Naive thymus-derived CD4-positive, alpha-beta T cell (primary cell): Measurements from ENCODE around the gene SLC2A4. TPM values are rescaled to one million over a fixed set of nuclear protein-coding genes. Genes with fewer than 3 reads are reported as not detected.
A peak's percentile ranks its signal among the peaks of the same experiment; 100 is the strongest.

ENCODE experiments used
- ATAC-seq: fragments of 150-1000 bp; cut with Tn5 transposase; 2 replicates; pipeline ENCODE4 v1.10.0; 2021; ENCODE audit warnings: mild to moderate bottlenecking, moderate library complexity
- CTCF ChIA-PET: fragments of 350-600 bp; sonication (Branson Sonifier 250); formaldehyde crosslinking; loops from one replicate; lab custom pipeline; 2021; ENCODE audit warnings: antibody characterized with exemption; lab: Charles Lee
- POLR2A ChIA-PET: fragments of 350-600 bp; sonication (Branson Sonifier 250); formaldehyde crosslinking; loops from one replicate; lab custom pipeline; 2021; ENCODE audit warnings: antibody characterized with exemption, inconsistent platforms; lab: Charles Lee
- DNase-seq, 9 donors: peaks; one replicate each; pipeline versions ENCODE4 v3.0.0 to v3.0.0-alpha.2; 2020 to 2022; ENCODE audit warnings: mixed read lengths in 1 of 9
- H3K27ac ChIP-seq: one replicate; pipeline ENCODE4 v1.7.0; 2013; ENCODE audit warnings: mild to moderate bottlenecking, low read depth, low read length, moderate library complexity
- H3K27me3 ChIP-seq, 2 donors: one replicate each; pipeline ENCODE4 v1.7.0; 2013; ENCODE audit warnings: low read length in 2 of 2, mild to moderate bottlenecking in 2 of 2, moderate library complexity in 2 of 2; ENCODE audit not compliant: control insufficient read depth in 2 of 2, insufficient read depth in 2 of 2
- H3K36me3 ChIP-seq, 3 experiments: 1 replicate in 2 of 3; 2 replicates in 1 of 3; pipeline ENCODE4 v1.7.0; 2013; ENCODE audit warnings: low read length in 3 of 3, mild to moderate bottlenecking in 3 of 3, moderate library complexity in 1 of 3; ENCODE audit not compliant: insufficient read depth in 3 of 3, control insufficient read depth in 2 of 3
- H3K4me1 ChIP-seq, 2 donors: one replicate each; pipeline ENCODE4 v1.7.0; 2013; ENCODE audit warnings: low read length in 2 of 2, mild to moderate bottlenecking in 2 of 2, moderate library complexity in 1 of 2; ENCODE audit not compliant: control insufficient read depth in 2 of 2, insufficient read depth in 2 of 2
- H3K4me3 ChIP-seq: 2 replicates; pipeline ENCODE4 v1.7.0; 2013; ENCODE audit warnings: mild to moderate bottlenecking, low read length
- H3K9me3 ChIP-seq, 3 experiments: 1 replicate in 2 of 3; 2 replicates in 1 of 3; pipeline ENCODE4 v1.7.0; 2013; ENCODE audit warnings: low read length in 3 of 3; ENCODE audit not compliant: control insufficient read depth in 2 of 3
- H3K27ac Mint-ChIP-seq, 9 donors: one replicate each; pipeline ENCODE4 v1.8.0; 2020 to 2022; ENCODE audit warnings: mixed read lengths in 9 of 9, mild to moderate bottlenecking in 8 of 9, moderate library complexity in 5 of 9, inconsistent platforms in 2 of 9
- H3K27me3 Mint-ChIP-seq, 5 donors: one replicate each; pipeline ENCODE4 v1.8.0; 2021 to 2022; ENCODE audit warnings: mixed read lengths in 5 of 5, mild to moderate bottlenecking in 1 of 5
- H3K36me3 Mint-ChIP-seq, 5 donors: one replicate each; pipeline ENCODE4 v1.8.0; 2020 to 2022; ENCODE audit warnings: mixed read lengths in 5 of 5, mild to moderate bottlenecking in 3 of 5, inconsistent platforms in 1 of 5
- H3K4me1 Mint-ChIP-seq, 7 donors: one replicate each; pipeline ENCODE4 v1.8.0; 2020 to 2022; ENCODE audit warnings: mixed read lengths in 7 of 7, mild to moderate bottlenecking in 3 of 7, inconsistent platforms in 1 of 7
- H3K4me3 Mint-ChIP-seq, 10 donors: one replicate each; pipeline ENCODE4 v1.8.0; 2020 to 2022; ENCODE audit warnings: mild to moderate bottlenecking in 10 of 10, mixed read lengths in 10 of 10, moderate library complexity in 6 of 10, inconsistent platforms in 2 of 10
- H3K9me3 Mint-ChIP-seq, 11 donors: one replicate each; pipeline ENCODE4 v1.8.0; 2020 to 2022; ENCODE audit warnings: mixed read lengths in 11 of 11, mild to moderate bottlenecking in 4 of 11, inconsistent platforms in 1 of 11, moderate library complexity in 1 of 11
- intact Hi-C, 2 donors: fragments of 100-400 bp; cut with micrococcal nuclease; formaldehyde crosslinking; loops; one replicate each; pipeline ENCODE4 v1.15.1; 2023
- polyA plus RNA-seq, 2 donors: library from polyadenylated mRNA; unstranded; fragments of 300-500 nt; fragmentation: Illumina TruSeq; gene quantifications; one replicate each; pipeline ENCODE4 v1.2.3, GENCODE V29; 2021
- total RNA-seq, 6 experiments: library from RNA in 5 of 6; stranded (reverse) in 5 of 6; gene quantifications; 1 replicate in 5 of 6; 2 replicates in 1 of 6; pipeline ENCODE4 v1.2.3 and lab custom pipeline; 2021 to 2026

Gene SLC2A4
- total and polyA plus RNA-seq, 7 experiments from 2014 or later: not detected

- Histone ChIP-seq H3K27me3 (no peaks in the 10 kb centered on the region), H3K36me3 (peaks cover 8 to 33% (median 14%) of the 10 kb centered on the region in 3 experiments), H3K4me3 (no peak overlapping the region), H3K4me1 (peaks cover 22 to 32% of the 10 kb centered on the region in 2 donors), H3K9me3 (no peaks in the 10 kb centered on the region), H3K27ac (peak overlapping the region; percentile 94)
- Mint-ChIP-seq H3K9me3 (no peaks in the 10 kb centered on the region), H3K4me1 (peaks cover 28 to 54% (median 42%) of the 10 kb centered on the region in 7 donors), H3K4me3 (peak overlapping the region; percentile 39 to 97 (median 88)), H3K36me3 (peaks cover 5 to 18% (median 10%) of the 10 kb centered on the region in 5 donors), H3K27ac (peak overlapping the region in 7 of 9 donors; percentile 1 to 95 (median 77)), H3K27me3 (peaks cover 0 to 4% (median 0%) of the 10 kb centered on the region in 5 donors)
- ChIA-PET POLR2A (interaction anchor here (1.0 to 3.8 kb wide), 3 partner anchors 8 to 236 kb away, joined by 3 to 78 read pairs (median 7); partner anchors contain the start of genes DVL2, GABARAP and PHF23), CTCF (interaction anchor here (0.6 to 1.0 kb wide), 2 partner anchors 30 to 203 kb away, joined by 3 to 4 read pairs; no protein-coding TSS in a partner anchor)
- DNase-seq: peak in 1 of 9 donors; percentile 5
- intact Hi-C loops: no loop called here
- ATAC-seq: no peak
Measured at GRCh38 chr17:7249214-7249613, 32.3 kb upstream of the SLC2A4 start.

GRCh38 chr17:7249830-7250229 is 31.7 kb upstream of the SLC2A4 start:
- Mint-ChIP-seq H3K4me1 (peaks cover 28 to 55% (median 42%) of the 10 kb centered on the region in 7 donors), H3K27me3 (peaks cover 0 to 4% (median 0%) of the 10 kb centered on the region in 5 donors), H3K36me3 (peaks cover 7 to 18% (median 13%) of the 10 kb centered on the region in 5 donors), H3K27ac (peak overlapping the region in 8 of 9 donors; percentile 69 to 100 (median 94)), H3K4me3 (peak overlapping the region; percentile 85 to 97 (median 94)), H3K9me3 (no peaks in the 10 kb centered on the region)
- DNase-seq (peak in 1 of 9 donors; percentile 5), ATAC-seq (no peak)
- ChIA-PET CTCF (interaction anchor here (0.6 to 1.0 kb wide), 2 partner anchors 29 to 204 kb away, joined by 3 to 4 read pairs; no protein-coding TSS in a partner anchor), POLR2A (interaction anchor here (1.0 to 3.8 kb wide), 3 partner anchors 9 to 236 kb away, joined by 3 to 78 read pairs (median 9); partner anchors contain the start of genes DVL2, GABARAP and PHF23)
- peaks cover 8 to 31% (median 8%) of the 10 kb centered on the region in 3 experiments for H3K36me3 ChIP-seq
- peak overlapping the region; percentile 91 for H3K4me3 ChIP-seq
- H3K9me3 ChIP-seq: no peaks in the 10 kb centered on the region
- peaks cover 22 to 32% of the 10 kb centered on the region in 2 donors for H3K4me1 ChIP-seq
- H3K27me3 ChIP-seq: no peaks in the 10 kb centered on the region
- H3K27ac ChIP-seq: peak overlapping the region; percentile 94
- intact Hi-C loops: loop anchor here (5.0 kb wide), 3 partner anchors 152 to 437 kb away; partner anchors contain the start of genes FGF11 (in 1 of the 2), TMEM102 (in 1 of the 2), TMEM256 (in 1 of the 2) and TP53 (in 1 of the 2)

- H3K36me3 Mint-ChIP-seq: peaks cover 7 to 18% (median 13%) of the 10 kb centered on the region in 5 donors
- H3K4me1 ChIP-seq: peaks cover 22 to 32% of the 10 kb centered on the region in 2 donors
- POLR2A ChIA-PET: interaction anchor here (0.6 to 3.8 kb wide), 11 partner anchors 10 to 436 kb away, joined by 3 to 78 read pairs (median 3); partner anchors contain the start of genes ACADVL, DLG4, DVL2 and GABARAP
Measured at GRCh38 chr17:7250695-7251627, 30.6 kb upstream of the SLC2A4 start.

GRCh38 chr17:7251661-7252175 is 29.8 kb upstream of the SLC2A4 start, which contains the start of gene CTDNEP1:
TSS of gene CTDNEP1 (minus strand) at chr17:7251734. CDS start at chr17:7251296, 438 bp downstream.
- Histone ChIP-seq H3K4me3 (peak within 1 kb of the TSS; percentile 91), H3K9me3 (no peaks in the 10 kb centered on the region), H3K36me3 (peaks cover 0 to 38% (median 0%) of the 10 kb centered on the region in 3 experiments), H3K27me3 (no peaks in the 10 kb centered on the region), H3K4me1 (peaks cover 22 to 32% of the 10 kb centered on the region in 2 donors), H3K27ac (peak within 1 kb of the TSS; percentile 94)
- peak; percentile 91 for ATAC-seq
- CTCF ChIA-PET: interaction anchor here (1.2 kb wide), 1 partner anchor 10 kb away, joined by 4 read pairs; the partner anchor contains the start of gene GABARAP
- Mint-ChIP-seq H3K4me1 (peaks cover 29 to 55% (median 42%) of the 10 kb centered on the region in 7 donors), H3K4me3 (peak within 1 kb of the TSS; percentile 85 to 98 (median 96)), H3K9me3 (no peaks in the 10 kb centered on the region), H3K27me3 (peaks cover 0 to 4% (median 0%) of the 10 kb centered on the region in 5 donors), H3K27ac (peak within 1 kb of the TSS; percentile 95 to 100 (median 99)), H3K36me3 (peaks cover 4 to 17% (median 7%) of the 10 kb centered on the region in 5 donors)
- intact Hi-C loops: loop anchor here (1.0 to 5.0 kb wide), 19 partner anchors 10 to 593 kb away; partner anchors contain the start of genes EIF5A (in 2 of the 2), PHF23 (in 2 of the 2), POLR2A (in 2 of the 2) and SENP3 (in 2 of the 2)
- peak; percentile 98 to 100 (median 99) for DNase-seq
- POLR2A ChIA-PET: interaction anchor here (0.6 to 3.8 kb wide), 12 partner anchors 11 to 435 kb away, joined by 3 to 78 read pairs (median 3); partner anchors contain the start of genes ACADVL, DLG4, DVL2 and GABARAP

More at GRCh38 chr17:7250695-7251627, 30.6 kb upstream of the SLC2A4 start:
- Histone ChIP-seq H3K4me3 (peak overlapping the region; percentile 91), H3K27ac (peak overlapping the region; percentile 94), H3K36me3 (peaks cover 4 to 38% (median 7%) of the 10 kb centered on the region in 3 experiments), H3K27me3 (no peaks in the 10 kb centered on the region), H3K9me3 (no peaks in the 10 kb centered on the region)
- Mint-ChIP-seq H3K27ac (peak overlapping the region; percentile 82 to 100 (median 97)), H3K9me3 (no peaks in the 10 kb centered on the region), H3K4me1 (peaks cover 29 to 56% (median 42%) of the 10 kb centered on the region in 7 donors), H3K4me3 (peak overlapping the region; percentile 85 to 98 (median 96)), H3K27me3 (peaks cover 0 to 4% (median 0%) of the 10 kb centered on the region in 5 donors)
- ATAC-seq (no peak), DNase-seq (peak in 2 of 9 donors; percentile 29 to 64)
- intact Hi-C loops: loop anchor here (5.0 kb wide), 3 partner anchors 151 to 436 kb away; partner anchors contain the start of genes FGF11 (in 1 of the 2), TMEM102 (in 1 of the 2), TMEM256 (in 1 of the 2) and TP53 (in 1 of the 2)
- CTCF ChIA-PET: interaction anchor here (1.2 kb wide), 1 partner anchor 9 kb away, joined by 4 read pairs; the partner anchor contains the start of gene GABARAP

- peak; percentile 69 for ATAC-seq
- intact Hi-C loops: loop anchor here (1.0 to 5.0 kb wide), 19 partner anchors 9 to 592 kb away; partner anchors contain the start of genes EIF5A (in 2 of the 2), PHF23 (in 2 of the 2), POLR2A (in 2 of the 2) and SENP3 (in 2 of the 2)
- H3K9me3 Mint-ChIP-seq: no peaks in the 10 kb centered on the region
- peak within 1 kb of the TSS; percentile 95 to 100 (median 99) for H3K27ac Mint-ChIP-seq
- POLR2A ChIA-PET: interaction anchor here (0.6 to 3.8 kb wide), 5 partner anchors 11 to 435 kb away, joined by 3 to 78 read pairs (median 4); partner anchors contain the start of genes ACADVL, DLG4, GABARAP and MPDU1
- Histone ChIP-seq H3K27me3 (no peaks in the 10 kb centered on the region), H3K4me1 (peaks cover 22 to 32% of the 10 kb centered on the region in 2 donors), H3K36me3 (peaks cover 0 to 41% (median 0%) of the 10 kb centered on the region in 3 experiments), H3K9me3 (no peaks in the 10 kb centered on the region), H3K27ac (peak within 1 kb of the TSS; percentile 94), H3K4me3 (peak within 1 kb of the TSS; percentile 91)
- H3K27me3 Mint-ChIP-seq: peaks cover 0 to 4% (median 0%) of the 10 kb centered on the region in 5 donors
- DNase-seq: peak in 5 of 9 donors; percentile 73 to 90 (median 83)
- H3K36me3 Mint-ChIP-seq: peaks cover 4 to 19% (median 6%) of the 10 kb centered on the region in 5 donors
- CTCF ChIA-PET: interaction anchor here (1.2 kb wide), 1 partner anchor 10 kb away, joined by 4 read pairs; the partner anchor contains the start of gene GABARAP
- peaks cover 29 to 51% (median 42%) of the 10 kb centered on the region in 7 donors for H3K4me1 Mint-ChIP-seq
- H3K4me3 Mint-ChIP-seq: peak within 1 kb of the TSS; percentile 85 to 98 (median 96)
Measured at GRCh38 chr17:7252176-7253043, 29.1 kb upstream of the SLC2A4 start, which contains the start of gene ELP5. TSS of gene ELP5 (plus strand) at chr17:7252215. CDS start at chr17:7252551, 336 bp downstream.
